D721Med (cell line): Measurements from ENCODE around the gene TFAP2E.

Experiments used
- DNase-seq: peaks from one replicate; pipeline ENCODE4 v3.0.0; 2011; ENCODE audit warnings: low spot score; ENCODE audit not compliant: insufficient read length
- FAIRE-seq: peaks from 2 replicates; lab custom pipeline; 2011; peaks lifted over from hg19 to GRCh38; lab: Jason Lieb, UNC
- CTCF ChIP-seq: IDR thresholded peaks from 2 replicates; pipeline ENCODE4 v1.5.1; 2012; ENCODE audit warnings: mild to moderate bottlenecking, control low read depth; ENCODE audit not compliant: insufficient read depth; ENCODE audit errors: missing control alignments

Gene TFAP2E

GRCh38 chr1:35592991-35593769 is 20.1 kb downstream of the TFAP2E start:
- TF ChIP-seq CTCF, result no peak
- DNase-seq (no peak), FAIRE-seq (no peak)

GRCh38 chr1:35594005-35594760 is 21.1 kb downstream of the TFAP2E start:
- DNase-seq (no peak), FAIRE-seq (no peak)
- no peak for TF ChIP-seq CTCF

- FAIRE-seq (no peak), DNase-seq (no peak)
These were observed 22.6 kb downstream of the TFAP2E start for GRCh38 chr1:35595684-35596083.

GRCh38 chr1:35597870-35598269 is 24.8 kb downstream of the TFAP2E start:
- TF ChIP-seq CTCF, result no peak
- FAIRE-seq (no peak), DNase-seq (no peak)

More at GRCh38 chr1:35595684-35596083, 22.6 kb downstream of the TFAP2E start:
- TF ChIP-seq CTCF, result no peak

GRCh38 chr1:35598895-35599294 is 25.8 kb downstream of the TFAP2E start:
- no peak for TF ChIP-seq CTCF

GRCh38 chr1:35599411-35599810 is 26.3 kb downstream of the TFAP2E start:
- DNase-seq (no peak), FAIRE-seq (no peak)
- no peak for TF ChIP-seq CTCF

More at GRCh38 chr1:35598895-35599294, 25.8 kb downstream of the TFAP2E start:
- DNase-seq, result no peak
- no peak for FAIRE-seq

GRCh38 chr1:35600593-35600992 is 27.5 kb downstream of the TFAP2E start:
- FAIRE-seq (no peak), DNase-seq (no peak)
- TF ChIP-seq CTCF, result no peak
